HG02840 (cell line): Measurements from ENCODE around the gene ORC4.
"Not testable (repeated sequence)": the region's sequence is repeated elsewhere in the genome, so short reads cannot be mapped to it uniquely, and the experiment has no call there.

Experiments used
- ATAC-seq: cut with Tn5 transposase; IDR thresholded peaks from one replicate; pipeline ENCODE4 v1.9.1; 2021; ENCODE audit warnings: mild to moderate bottlenecking, moderate library complexity, moderate number of reproducible peaks; ENCODE audit not compliant: unreplicated experiment, low FRiP score

Gene ORC4

GRCh38 chr2:148021059-148021861 is 723 bp upstream of the ORC4 start, which contains the start of gene MBD5:
Gene MBD5, plus strand, starts transcription at chr2:148021091.
- ATAC-seq, result peak; percentile 35

- no peak for ATAC-seq
Measured at GRCh38 chr2:148014616-148015015, 5.9 kb downstream of the ORC4 start.

GRCh38 chr2:148013876-148014275 is 6.7 kb downstream of the ORC4 start:
- no peak for ATAC-seq

GRCh38 chr2:148008411-148008810 is 12.1 kb downstream of the ORC4 start:
- ATAC-seq, result not testable (repeated sequence)

GRCh38 chr2:148007219-148007900 is 13.2 kb downstream of the ORC4 start:
- no peak for ATAC-seq

GRCh38 chr2:148006249-148007007 is 14.1 kb downstream of the ORC4 start:
- no peak for ATAC-seq

- ATAC-seq, result not testable (repeated sequence)
Measured at GRCh38 chr2:148002420-148002819, 18.1 kb downstream of the ORC4 start.

GRCh38 chr2:148000095-148000494 is 20.4 kb downstream of the ORC4 start:
- no peak for ATAC-seq

- no peak for ATAC-seq
Measured at GRCh38 chr2:147999126-147999525, 21.4 kb downstream of the ORC4 start.

- no peak for ATAC-seq
Measured at GRCh38 chr2:147998203-147998602, 22.3 kb downstream of the ORC4 start.

- no peak for ATAC-seq
Measured at GRCh38 chr2:147996828-147997227, 23.7 kb downstream of the ORC4 start.

GRCh38 chr2:147994965-147995364 is 25.6 kb downstream of the ORC4 start:
- not testable (repeated sequence) for ATAC-seq

GRCh38 chr2:147989809-147990403 is 30.6 kb downstream of the ORC4 start:
- ATAC-seq, result peak; percentile 70

GRCh38 chr2:147989102-147989501 is 31.4 kb downstream of the ORC4 start:
- ATAC-seq, result no peak

GRCh38 chr2:147980940-147981528 is 39.5 kb downstream of the ORC4 start:
- no peak for ATAC-seq

- no peak for ATAC-seq
Measured at GRCh38 chr2:147977679-147978078, 42.9 kb downstream of the ORC4 start.

- no peak for ATAC-seq
Measured at GRCh38 chr2:147976102-147976501, 44.4 kb downstream of the ORC4 start.

- ATAC-seq, result no peak
Measured at GRCh38 chr2:147968571-147968970, 52.0 kb downstream of the ORC4 start.

GRCh38 chr2:147952118-147952517 is 68.4 kb downstream of the ORC4 start:
- ATAC-seq, result no peak

GRCh38 chr2:147945660-147946059 is 74.9 kb downstream of the ORC4 start:
- ATAC-seq, result no peak
